Smooth muscle cell of the pulmonary artery (primary cell): Measurements from ENCODE around the gene PLA2G4C. TPM values are rescaled to one million over a fixed set of nuclear protein-coding genes. Genes with fewer than 3 reads are reported as not detected.

ENCODE experiments used
- total RNA-seq: library from RNA; depleted of rRNA; stranded (reverse); fragments of >200 nt; gene quantifications from 2 replicates; pipeline ENCODE4 v1.2.3, GENCODE V29; 2014

The PLA2G4C gene, protein sequence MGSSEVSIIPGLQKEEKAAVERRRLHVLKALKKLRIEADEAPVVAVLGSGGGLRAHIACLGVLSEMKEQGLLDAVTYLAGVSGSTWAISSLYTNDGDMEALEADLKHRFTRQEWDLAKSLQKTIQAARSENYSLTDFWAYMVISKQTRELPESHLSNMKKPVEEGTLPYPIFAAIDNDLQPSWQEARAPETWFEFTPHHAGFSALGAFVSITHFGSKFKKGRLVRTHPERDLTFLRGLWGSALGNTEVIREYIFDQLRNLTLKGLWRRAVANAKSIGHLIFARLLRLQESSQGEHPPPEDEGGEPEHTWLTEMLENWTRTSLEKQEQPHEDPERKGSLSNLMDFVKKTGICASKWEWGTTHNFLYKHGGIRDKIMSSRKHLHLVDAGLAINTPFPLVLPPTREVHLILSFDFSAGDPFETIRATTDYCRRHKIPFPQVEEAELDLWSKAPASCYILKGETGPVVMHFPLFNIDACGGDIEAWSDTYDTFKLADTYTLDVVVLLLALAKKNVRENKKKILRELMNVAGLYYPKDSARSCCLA
- 23.6 and 26.0 TPM in 2 replicates for total RNA-seq

DNA sequence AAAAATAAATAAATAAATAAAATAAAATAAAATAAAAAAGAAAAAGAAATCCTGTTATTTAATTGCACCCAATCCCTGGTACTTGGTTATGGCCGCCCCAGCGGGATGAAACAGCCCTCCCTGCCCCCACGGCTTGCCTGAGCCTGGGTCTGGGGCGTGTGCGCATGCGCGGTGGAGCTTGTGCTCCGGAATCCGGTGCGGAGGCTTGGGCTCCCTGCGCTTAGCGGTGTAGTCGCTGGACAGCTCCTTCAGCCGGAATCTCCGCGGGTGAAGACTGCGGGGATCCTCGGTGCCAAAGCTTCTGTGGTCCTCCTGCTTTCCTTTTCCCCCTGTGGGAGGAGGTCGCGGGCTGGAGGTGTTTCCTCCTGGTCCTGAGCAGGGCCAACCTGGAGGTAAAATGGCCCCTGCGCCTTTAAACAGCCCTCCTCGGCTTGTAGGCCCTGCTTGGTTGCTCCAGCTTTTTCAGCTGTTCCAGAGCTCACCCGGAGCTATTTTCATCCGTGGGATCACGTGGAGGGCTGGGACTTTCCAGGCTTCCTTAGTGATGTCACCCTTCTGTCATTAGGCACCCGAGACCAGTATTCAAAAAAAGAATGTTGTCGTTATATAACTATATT lies at the start of gene PLA2G4C:
Gene PLA2G4C (minus strand): TSS at position 468 of the 617 bp plus-strand sequence. CDS start 4,288 bp downstream, outside the sequence.

DNA sequence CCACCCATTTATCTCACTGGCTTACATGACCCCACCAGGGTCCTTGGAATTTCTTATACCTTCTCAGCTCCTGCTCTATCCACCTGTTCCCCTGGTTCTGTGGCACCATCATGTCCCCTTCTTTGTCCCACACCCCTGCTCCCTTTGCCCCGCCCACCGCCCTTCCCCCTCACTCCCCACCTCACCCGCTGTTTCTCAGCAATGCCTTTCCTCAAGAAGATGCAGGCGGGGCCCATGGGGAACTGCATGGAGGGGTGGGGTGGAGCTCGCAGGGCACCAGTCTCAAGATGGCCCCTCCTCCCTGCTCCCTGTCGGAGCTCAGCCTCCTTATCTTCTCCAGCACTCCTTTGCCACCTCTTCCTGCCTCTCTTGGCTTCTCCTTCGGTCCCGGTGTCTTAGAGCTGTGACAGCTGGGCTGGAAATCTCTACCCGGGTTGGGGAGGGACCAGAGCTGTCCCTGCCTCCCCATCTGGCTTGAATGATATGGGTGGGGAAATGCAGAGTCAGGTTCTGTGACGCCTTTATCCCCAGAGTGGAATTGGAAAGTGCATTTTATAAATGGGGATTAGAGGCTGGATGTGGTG lies 66.8 kb downstream of the PLA2G4C start, which contains the start of gene CABP5:
Gene CABP5 (minus strand): TSS at position 405 of the 584 bp plus-strand sequence. CDS start 157 bp downstream, at position 248.

Other genes with a start within 250 kb of the PLA2G4C start
- not detected in 2 replicates for gene SULT2A1, start 224.5 kb downstream of the PLA2G4C start, total RNA-seq
- not detected in 2 replicates for gene BSPH1, start 118.6 kb downstream of the PLA2G4C start, total RNA-seq
- gene ELSPBP1, start 116.2 kb downstream of the PLA2G4C start, total RNA-seq = not detected in 2 replicates
- gene CABP5, start 66.7 kb downstream of the PLA2G4C start, total RNA-seq = not detected in 2 replicates
- 10.6 and 11.2 TPM in 2 replicates for gene LIG1, start 59.5 kb upstream of the PLA2G4C start, total RNA-seq
- 5.3 and 6.9 TPM in 2 replicates for gene ZSWIM9, start 59.9 kb upstream of the PLA2G4C start, total RNA-seq
- gene CARD8, start 145.1 kb upstream of the PLA2G4C start, total RNA-seq = 17.7 and 23.4 TPM in 2 replicates
- gene ZNF114, start 159.3 kb upstream of the PLA2G4C start, total RNA-seq = 0.59 TPM in 1 of 2 replicates, not detected in the other
- gene EMP3, start 214.7 kb upstream of the PLA2G4C start, total RNA-seq = 132 and 188 TPM in 2 replicates